IPS-11a (cell line): ENCODE measurements around the gene HOXC13.

Experiments
- H3K4me3 ChIP-seq: one replicate; pipeline ENCODE4 v1.5.1; 2013; ENCODE audit warnings: low read depth, low read length, control low read depth

Gene HOXC13

GRCh38 chr12:53994264-53995001, 55.8 kb downstream of the HOXC13 start:
- no peak overlapping the region for H3K4me3 ChIP-seq

DNA sequence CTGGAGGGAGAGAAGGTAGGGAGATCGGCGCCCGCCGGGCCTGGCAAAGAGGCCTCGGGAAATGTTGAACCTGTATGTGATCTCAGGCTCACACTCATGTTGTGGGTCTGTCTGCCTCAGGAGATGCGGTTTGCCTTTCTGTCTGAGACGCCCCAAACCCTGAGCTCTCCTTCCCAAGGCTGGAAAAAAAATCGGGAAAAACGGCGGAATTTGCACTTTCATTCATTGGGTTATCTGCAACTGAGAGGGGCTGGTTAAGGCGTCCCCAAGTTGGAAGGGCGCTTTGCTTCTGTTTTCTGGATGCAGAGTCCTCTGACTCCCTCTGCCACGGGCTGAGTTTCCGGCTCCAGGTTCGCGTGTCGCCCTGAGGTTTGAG, 56.4 kb downstream of the HOXC13 start:
- no peak overlapping the region for H3K4me3 ChIP-seq

- H3K4me3 ChIP-seq, result no peak overlapping the region
Observed at GRCh38 chr12:53995378-53996239, 57.0 kb downstream of the HOXC13 start.
